GM21381 (cell line): Measurements from ENCODE around the gene PPP1R36.
"Not testable (repeated sequence)": the region's sequence is repeated elsewhere in the genome, so short reads cannot be mapped to it uniquely, and the experiment has no call there.

ENCODE experiments used
- ATAC-seq: cut with Tn5 transposase; IDR thresholded peaks from one replicate; pipeline ENCODE4 v1.9.1; 2021; ENCODE audit warnings: mild to moderate bottlenecking, moderate library complexity; ENCODE audit not compliant: unreplicated experiment

Gene PPP1R36

GRCh38 chr14:64611358-64612020 lies 61.7 kb downstream of the PPP1R36 start:
- no peak for ATAC-seq

GRCh38 chr14:64612021-64612380 lies 62.2 kb downstream of the PPP1R36 start:
- no peak for ATAC-seq

- no peak for ATAC-seq
Observed at GRCh38 chr14:64612971-64613666, 63.4 kb downstream of the PPP1R36 start.

- ATAC-seq: no peak
Observed at GRCh38 chr14:64614166-64614565, 64.4 kb downstream of the PPP1R36 start.

GRCh38 chr14:64614805-64615391 lies 65.1 kb downstream of the PPP1R36 start:
- ATAC-seq: no peak

- not testable (repeated sequence) for ATAC-seq
Observed at GRCh38 chr14:64617872-64618408, 68.2 kb downstream of the PPP1R36 start.

GRCh38 chr14:64620910-64621309 lies 71.1 kb downstream of the PPP1R36 start:
- no peak for ATAC-seq

GRCh38 chr14:64623554-64624165 lies 73.9 kb downstream of the PPP1R36 start:
- ATAC-seq: no peak

- ATAC-seq: no peak
Observed at GRCh38 chr14:64625386-64626232, 75.8 kb downstream of the PPP1R36 start.

GRCh38 chr14:64628940-64629408 lies 79.2 kb downstream of the PPP1R36 start:
- ATAC-seq: no peak

GRCh38 chr14:64630778-64631177 lies 81.0 kb downstream of the PPP1R36 start:
- no peak for ATAC-seq

GRCh38 chr14:64631222-64631621 lies 81.5 kb downstream of the PPP1R36 start:
- not testable (repeated sequence) for ATAC-seq

- ATAC-seq: no peak
Observed at GRCh38 chr14:64632056-64632455, 82.3 kb downstream of the PPP1R36 start.

GRCh38 chr14:64634558-64634957 lies 84.8 kb downstream of the PPP1R36 start:
- ATAC-seq: no peak

GRCh38 chr14:64636208-64636979 lies 86.6 kb downstream of the PPP1R36 start:
- peak; percentile 65 for ATAC-seq

GRCh38 chr14:64636980-64637429 lies 87.2 kb downstream of the PPP1R36 start:
- no peak for ATAC-seq

GRCh38 chr14:64637735-64638473 lies 88.1 kb downstream of the PPP1R36 start:
- ATAC-seq: no peak

- ATAC-seq: no peak
Observed at GRCh38 chr14:64638625-64639024, 88.9 kb downstream of the PPP1R36 start.
